Gastrocnemius medialis (tissue), 4 donors: ENCODE results near the gene IMP3. TPM values are rescaled to one million over a fixed set of nuclear protein-coding genes. Genes with fewer than 3 reads are reported as not detected.

Experiments
- ATAC-seq, 2 donors: fragments of 150-250 bp; one replicate each; pipeline ENCODE4 v1.9.1; 2016
- DNase-seq, 2 donors: peaks; one replicate each; pipeline ENCODE4 v3.0.0-alpha.2; 2019
- H3K27ac ChIP-seq, 4 donors: fragments of 200-600 bp; sonication (generic); 1 replicate in 1 of 4; 2 replicates in 3 of 4; pipeline ENCODE4 v1.5.1; 2016 to 2018; ENCODE audit warnings: mild to moderate bottlenecking in 2 of 4, moderate library complexity in 1 of 4
- H3K27me3 ChIP-seq, 3 donors: fragments of 200-600 bp; sonication (generic) in 2 of 3; 1 replicate in 1 of 3; 2 replicates in 2 of 3; pipeline versions ENCODE4 v1.5.1 to v1.6.0; 2016 to 2019; ENCODE audit warnings: mild to moderate bottlenecking in 1 of 3, moderate library complexity in 1 of 3
- H3K36me3 ChIP-seq, 2 donors: fragments of 200-600 bp; sonication (generic) in 1 of 2; one replicate each; pipeline ENCODE4 v1.5.1; 2017 to 2018
- H3K4me1 ChIP-seq, 2 donors: fragments of 200-600 bp; sonication (generic) in 1 of 2; one replicate each; pipeline ENCODE4 v1.5.1; 2016 to 2017; ENCODE audit warnings: mild to moderate bottlenecking in 2 of 2
- H3K4me3 ChIP-seq, 4 donors: fragments of 200-600 bp; sonication (generic) in 3 of 4; 1 replicate in 1 of 4; 2 replicates in 3 of 4; pipeline ENCODE4 v1.5.1; 2016 to 2019; ENCODE audit warnings: mild to moderate bottlenecking in 2 of 4
- H3K9me3 ChIP-seq, 3 donors: fragments of 200-600 bp; sonication (generic) in 2 of 3; 1 replicate in 1 of 3; 2 replicates in 2 of 3; pipeline ENCODE4 v1.5.1; 2016 to 2019
- CTCF ChIP-seq, 5 experiments: fragments of 450-650 bp in 3 of 5; fragments of 200-600 bp in 2 of 5; sonication (generic) in 2 of 5; IDR thresholded peaks in 4 of 5; conservative IDR thresholded peaks in 1 of 5; 1 replicate in 4 of 5; 2 replicates in 1 of 5; pipeline ENCODE4 v1.5.1; 2016 to 2019; ENCODE audit warnings: antibody characterized with exemption in 5 of 5, mild to moderate bottlenecking in 3 of 5, moderate library complexity in 3 of 5
- POLR2A ChIP-seq, 2 donors: fragments of 450-650 bp; IDR thresholded peaks; one replicate each; pipeline ENCODE4 v1.6.1; 2017; ENCODE audit warnings: antibody characterized with exemption in 2 of 2, mild to moderate bottlenecking in 2 of 2, moderate library complexity in 2 of 2
- in situ Hi-C, 4 donors: fragments of 200-750 bp; cut with MboI; loops; one replicate each; pipeline versions ENCODE4 v1.15.0 to v1.8.0; 2017; ENCODE audit warnings: low sequenced_read_pairs in 4 of 4
- intact Hi-C: fragments of 100-400 bp; cut with DNase I; formaldehyde crosslinking; loops from one replicate; pipeline ENCODE4 v1.15.1; 2023; ENCODE audit warnings: low total_unique reads
- total RNA-seq, 4 donors: library from RNA; depleted of rRNA; stranded (reverse); fragments of >200 nt; gene quantifications; one replicate each; pipeline versions ENCODE4 v1.1.0 to v1.2.3, GENCODE V29; 2016

Gene IMP3
- total RNA-seq, 4 donors from 2014 or later = 110 to 184 (median 153) TPM

- no peaks in the 10 kb centered on the region for H3K27me3 ChIP-seq
- peaks cover 34 to 35% of the 10 kb centered on the region in 2 donors for H3K4me1 ChIP-seq
- intact Hi-C loops = no loop called here
- DNase-seq (no peak), ATAC-seq (no peak)
- peaks cover 0 to 33% of the 10 kb centered on the region in 2 donors for H3K36me3 ChIP-seq
- no peak overlapping the region for H3K27ac ChIP-seq
- no peak overlapping the region for H3K4me3 ChIP-seq
- in situ Hi-C loops = loop anchor here in 1 of 4 donors (5.0 kb wide), 1 partner anchor 40 kb away; no protein-coding TSS in a partner anchor
- TF ChIP-seq CTCF (IDR thresholded peaks at IDR 0.05 in 4 of 5, conservative IDR thresholded peaks at IDR 0.05 in 1 of 5) (no peak), POLR2A (IDR thresholded peaks at IDR 0.05) (no peak)
- H3K9me3 ChIP-seq = no peaks in the 10 kb centered on the region
Measured at GRCh38 chr15:75677465-75678323, 37.7 kb upstream of the IMP3 start.

GRCh38 chr15:75676688-75677464 is 36.9 kb upstream of the IMP3 start:
- no peak for TF ChIP-seq CTCF (IDR thresholded peaks at IDR 0.05 in 4 of 5, conservative IDR thresholded peaks at IDR 0.05 in 1 of 5)
- TF ChIP-seq POLR2A (IDR thresholded peaks at IDR 0.05) = no peak
- DNase-seq (no peak), ATAC-seq (no peak)
- intact Hi-C loops (no loop called here), in situ Hi-C loops (loop anchor here in 1 of 4 donors (5.0 kb wide), 1 partner anchor 40 kb away; no protein-coding TSS in a partner anchor)
- no peak overlapping the region for H3K4me3 ChIP-seq
- no peaks in the 10 kb centered on the region for H3K9me3 ChIP-seq
- H3K27me3 ChIP-seq = no peaks in the 10 kb centered on the region
- peaks cover 0 to 25% of the 10 kb centered on the region in 2 donors for H3K36me3 ChIP-seq
- peaks cover 35 to 42% of the 10 kb centered on the region in 2 donors for H3K4me1 ChIP-seq
- no peak overlapping the region for H3K27ac ChIP-seq

- intact Hi-C loops = loop anchor here (2.0 kb wide), 1 partner anchor 37 kb away; no protein-coding TSS in a partner anchor
- Histone ChIP-seq H3K27me3 (no peaks in the 10 kb centered on the region), H3K4me1 (peaks cover 35 to 42% of the 10 kb centered on the region in 2 donors), H3K36me3 (peaks cover 0 to 14% of the 10 kb centered on the region in 2 donors), H3K9me3 (no peaks in the 10 kb centered on the region), H3K27ac (peak overlapping the region; percentile 47 to 78 (median 62)), H3K4me3 (no peak overlapping the region)
- ATAC-seq = peak; percentile 11 to 50
- peak in 1 of 2 donors; percentile 77 for DNase-seq
- TF ChIP-seq POLR2A (IDR thresholded peaks at IDR 0.05) (no peak), CTCF (IDR thresholded peaks at IDR 0.05 in 4 of 5, conservative IDR thresholded peaks at IDR 0.05 in 1 of 5) (no peak)
- in situ Hi-C loops = loop anchor here in 1 of 4 donors (5.0 kb wide), 1 partner anchor 38 kb away; no protein-coding TSS in a partner anchor
Measured at GRCh38 chr15:75675579-75676404, 35.8 kb upstream of the IMP3 start.

- peaks cover 0 to 5% of the 10 kb centered on the region in 2 donors for H3K36me3 ChIP-seq
- DNase-seq (no peak), ATAC-seq (no peak)
- H3K9me3 ChIP-seq = no peaks in the 10 kb centered on the region
- peaks cover 35 to 45% of the 10 kb centered on the region in 2 donors for H3K4me1 ChIP-seq
- H3K27ac ChIP-seq = peak overlapping the region; percentile 65 to 78 (median 70)
- in situ Hi-C loops (no loop called here), intact Hi-C loops (loop anchor here (2.0 kb wide), 1 partner anchor 36 kb away; no protein-coding TSS in a partner anchor)
- no peak overlapping the region for H3K4me3 ChIP-seq
- H3K27me3 ChIP-seq = no peaks in the 10 kb centered on the region
- TF ChIP-seq POLR2A (IDR thresholded peaks at IDR 0.05) = no peak
Measured at GRCh38 chr15:75674366-75674765, 34.3 kb upstream of the IMP3 start.
